RWPE2 (cell line): ENCODE data around the gene ARID1A.

ENCODE experiments used
- ATAC-seq: fragments of 200-7000 bp; cut with Tn5 transposase; 3 replicates; pipeline ENCODE4 v1.9.1; 2021; ENCODE audit warnings: low read depth
- DNase-seq: peaks from one replicate; pipeline ENCODE4 v3.0.0-alpha.2; 2020; ENCODE audit warnings: low spot score
- H3K27ac ChIP-seq: fragments of 450-650 bp; 2 replicates; pipeline ENCODE4 v1.5.1; 2017; ENCODE audit warnings: mild to moderate bottlenecking; ENCODE audit not compliant: poor library complexity, severe bottlenecking
- H3K27me3 ChIP-seq: fragments of 250-450 bp; sonication (Bioruptor Pico); 2 replicates; pipeline ENCODE4 v1.5.1; 2021; ENCODE audit warnings: mild to moderate bottlenecking, moderate library complexity; ENCODE audit not compliant: insufficient read depth, poor library complexity, severe bottlenecking
- H3K36me3 ChIP-seq: fragments of 250-450 bp; sonication (Bioruptor Pico); 2 replicates; pipeline ENCODE4 v1.5.1; 2020; ENCODE audit warnings: low read depth, mild to moderate bottlenecking, moderate library complexity
- H3K4me1 ChIP-seq: fragments of 250-450 bp; sonication (Bioruptor Pico); 2 replicates; pipeline ENCODE4 v1.5.1; 2021; ENCODE audit warnings: mild to moderate bottlenecking, moderate library complexity; ENCODE audit not compliant: insufficient read depth, poor library complexity, severe bottlenecking
- H3K4me3 ChIP-seq: fragments of 250-450 bp; sonication (Bioruptor Pico); 2 replicates; pipeline ENCODE4 v1.5.1; 2021; ENCODE audit warnings: mild to moderate bottlenecking, moderate library complexity; ENCODE audit not compliant: severe bottlenecking
- H3K9me3 ChIP-seq: fragments of 250-450 bp; sonication (Bioruptor Pico); 2 replicates; pipeline ENCODE4 v1.5.1; 2021; ENCODE audit warnings: mild to moderate bottlenecking, moderate library complexity; ENCODE audit not compliant: severe bottlenecking
- TF ChIP-seq, protein P1 (sequence below): fragments of 450-650 bp; IDR thresholded peaks from one replicate; pipeline ENCODE4 v1.5.1; 2017; ENCODE audit warnings: mild to moderate bottlenecking, moderate library complexity; ENCODE audit not compliant: poor library complexity, severe bottlenecking

Gene ARID1A

DNA sequence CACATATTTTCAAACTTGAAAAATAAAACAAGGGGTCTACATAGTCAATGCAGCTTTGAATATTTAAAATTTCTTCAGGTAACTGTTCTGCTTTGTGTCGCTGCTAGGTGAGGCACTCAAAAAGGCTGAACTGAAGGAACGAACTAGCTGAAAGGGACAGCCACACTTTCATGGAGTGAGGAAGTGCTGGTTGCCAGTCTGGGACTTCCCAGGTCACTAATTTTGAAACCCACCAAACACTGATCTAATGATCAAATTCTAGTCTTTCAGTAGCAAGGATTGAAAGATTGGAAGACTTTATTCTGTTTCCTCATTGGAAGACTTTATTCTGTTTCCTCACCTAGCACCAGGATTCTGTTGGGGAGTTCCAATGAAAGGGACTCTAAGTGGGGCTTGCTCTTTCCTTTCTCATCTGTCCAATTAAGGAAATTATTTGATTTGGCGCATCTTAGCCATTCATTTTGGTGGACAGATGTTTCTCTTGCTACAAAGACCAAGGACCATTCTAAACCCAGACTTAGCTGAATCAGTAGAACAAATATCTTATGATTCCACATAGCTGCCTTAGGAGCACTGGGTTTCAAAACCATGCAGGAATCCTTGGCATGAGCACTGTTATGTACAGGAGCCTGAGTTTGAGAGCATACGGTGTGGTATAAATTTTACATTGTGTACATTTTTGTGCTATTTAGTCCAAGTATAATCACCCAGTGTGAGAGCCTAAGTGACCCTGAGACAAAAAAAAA lies 10.9 kb upstream of the ARID1A start:
- H3K9me3 ChIP-seq = no peaks in the 10 kb centered on the region
- no peaks in the 10 kb centered on the region for H3K27me3 ChIP-seq
- H3K4me3 ChIP-seq = no peak overlapping the region
- no peak for ATAC-seq
- DNase-seq = no peak
- no peaks in the 10 kb centered on the region for H3K36me3 ChIP-seq
- TF ChIP-seq, protein P1, sequence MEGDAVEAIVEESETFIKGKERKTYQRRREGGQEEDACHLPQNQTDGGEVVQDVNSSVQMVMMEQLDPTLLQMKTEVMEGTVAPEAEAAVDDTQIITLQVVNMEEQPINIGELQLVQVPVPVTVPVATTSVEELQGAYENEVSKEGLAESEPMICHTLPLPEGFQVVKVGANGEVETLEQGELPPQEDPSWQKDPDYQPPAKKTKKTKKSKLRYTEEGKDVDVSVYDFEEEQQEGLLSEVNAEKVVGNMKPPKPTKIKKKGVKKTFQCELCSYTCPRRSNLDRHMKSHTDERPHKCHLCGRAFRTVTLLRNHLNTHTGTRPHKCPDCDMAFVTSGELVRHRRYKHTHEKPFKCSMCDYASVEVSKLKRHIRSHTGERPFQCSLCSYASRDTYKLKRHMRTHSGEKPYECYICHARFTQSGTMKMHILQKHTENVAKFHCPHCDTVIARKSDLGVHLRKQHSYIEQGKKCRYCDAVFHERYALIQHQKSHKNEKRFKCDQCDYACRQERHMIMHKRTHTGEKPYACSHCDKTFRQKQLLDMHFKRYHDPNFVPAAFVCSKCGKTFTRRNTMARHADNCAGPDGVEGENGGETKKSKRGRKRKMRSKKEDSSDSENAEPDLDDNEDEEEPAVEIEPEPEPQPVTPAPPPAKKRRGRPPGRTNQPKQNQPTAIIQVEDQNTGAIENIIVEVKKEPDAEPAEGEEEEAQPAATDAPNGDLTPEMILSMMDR = no peak
- no peaks in the 10 kb centered on the region for H3K4me1 ChIP-seq
- no peak overlapping the region for H3K27ac ChIP-seq

DNA sequence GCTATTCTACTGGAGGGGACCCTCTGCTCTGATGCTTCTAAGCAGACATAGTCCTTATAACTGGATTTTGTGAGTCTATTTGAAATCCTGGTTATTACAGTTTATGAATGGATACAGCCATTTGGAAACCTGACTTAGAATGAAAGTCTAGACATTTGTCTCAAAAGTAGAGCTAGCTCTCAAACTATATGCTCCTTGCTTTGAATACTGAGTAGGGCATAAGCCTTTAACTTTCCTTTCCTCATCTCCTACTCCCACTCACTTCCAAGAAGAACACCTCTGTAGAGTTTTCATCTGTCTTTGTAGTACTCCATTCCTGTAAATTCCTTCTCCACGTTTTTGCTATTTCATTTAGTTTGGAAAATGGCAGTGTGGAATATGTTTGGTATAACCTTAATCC lies 9.0 kb upstream of the ARID1A start:
- Histone ChIP-seq H3K36me3 (no peaks in the 10 kb centered on the region), H3K27ac (no peak overlapping the region), H3K4me3 (no peak overlapping the region), H3K9me3 (no peaks in the 10 kb centered on the region), H3K4me1 (peaks cover 3% of the 10 kb centered on the region), H3K27me3 (no peaks in the 10 kb centered on the region)
- ATAC-seq (no peak), DNase-seq (no peak)
- TF ChIP-seq, protein P1 = no peak

DNA sequence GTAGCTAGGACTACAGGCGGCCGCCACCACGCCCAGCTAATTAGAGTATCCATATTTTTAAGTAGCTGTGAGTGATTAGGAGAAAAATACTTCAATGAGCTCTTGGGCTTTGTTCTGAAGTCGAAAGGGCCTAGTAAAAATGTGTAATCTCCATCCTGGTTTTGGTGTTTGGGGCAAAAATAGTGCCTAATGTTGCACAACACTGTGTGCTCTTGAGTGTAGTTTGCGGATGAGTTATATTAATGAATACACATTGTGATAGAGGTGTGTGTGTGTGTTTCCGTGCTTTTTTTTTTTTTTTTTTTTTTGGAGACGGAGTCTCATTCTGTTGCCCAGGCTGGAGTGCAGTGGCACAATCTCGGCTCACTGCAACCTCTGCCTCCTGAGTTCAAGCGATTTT lies 6.3 kb upstream of the ARID1A start:
- Histone ChIP-seq H3K27ac (no peak overlapping the region), H3K4me1 (peaks cover 13% of the 10 kb centered on the region), H3K36me3 (no peaks in the 10 kb centered on the region), H3K27me3 (no peaks in the 10 kb centered on the region), H3K9me3 (no peaks in the 10 kb centered on the region), H3K4me3 (no peak overlapping the region)
- ATAC-seq = no peak
- TF ChIP-seq, protein P1 = no peak
- DNase-seq = no peak

DNA sequence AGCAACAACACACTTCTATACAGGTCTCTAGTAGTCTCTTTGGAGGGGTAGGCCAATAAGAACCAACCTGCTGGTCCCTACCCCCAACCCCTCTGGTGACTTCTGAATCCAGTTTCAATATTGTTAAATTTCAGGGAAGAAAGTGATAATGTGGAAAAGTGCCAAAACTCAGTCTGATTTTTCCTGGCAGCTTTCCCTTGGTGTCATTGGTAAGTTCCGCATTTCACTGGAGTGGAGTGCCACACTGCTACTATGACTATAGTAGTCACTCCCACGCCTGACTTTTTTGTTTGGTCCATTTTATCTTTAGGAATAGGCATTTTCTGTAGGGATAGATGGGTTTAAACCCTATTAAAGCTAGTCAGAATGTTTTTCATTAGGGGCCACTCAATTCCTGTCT lies 5.7 kb upstream of the ARID1A start:
- Histone ChIP-seq H3K27ac (no peak overlapping the region), H3K36me3 (no peaks in the 10 kb centered on the region), H3K9me3 (no peaks in the 10 kb centered on the region), H3K4me1 (peaks cover 18% of the 10 kb centered on the region), H3K27me3 (no peaks in the 10 kb centered on the region), H3K4me3 (no peak overlapping the region)
- no peak for DNase-seq
- TF ChIP-seq, protein P1 = no peak
- no peak for ATAC-seq

DNA sequence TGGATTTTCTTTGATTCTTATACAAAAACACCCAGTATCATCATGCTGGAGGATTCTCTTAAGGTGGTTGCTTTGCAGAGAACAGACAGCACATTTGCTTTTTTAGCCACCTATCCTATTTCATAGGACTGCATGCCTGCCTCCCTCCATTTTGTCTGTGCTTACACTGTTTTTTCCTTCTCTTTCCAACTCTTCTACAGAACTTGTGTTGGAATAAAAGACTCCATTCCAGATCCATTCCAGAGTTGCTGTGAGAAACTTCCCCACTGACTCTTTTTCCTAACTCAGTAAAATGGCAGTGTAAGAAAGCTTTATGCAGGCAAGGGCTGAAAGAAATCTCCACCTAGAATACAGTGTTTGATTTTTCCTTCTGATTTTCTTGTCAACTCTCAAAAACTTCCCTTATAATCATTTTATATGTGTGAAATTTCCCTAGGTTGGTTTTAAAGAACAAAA lies 5.2 kb upstream of the ARID1A start:
- DNase-seq (no peak), ATAC-seq (no peak)
- Histone ChIP-seq H3K36me3 (no peaks in the 10 kb centered on the region), H3K9me3 (no peaks in the 10 kb centered on the region), H3K27ac (no peak overlapping the region), H3K27me3 (no peaks in the 10 kb centered on the region), H3K4me3 (no peak overlapping the region), H3K4me1 (peaks cover 18% of the 10 kb centered on the region)
- TF ChIP-seq, protein P1 = no peak
